GM18909 (cell line): Measurements from ENCODE around the gene ARMH4.
"Not testable (repeated sequence)": the region's sequence is repeated elsewhere in the genome, so short reads cannot be mapped to it uniquely, and the experiment has no call there.

Source experiments
- ATAC-seq: cut with Tn5 transposase; IDR thresholded peaks from one replicate; pipeline ENCODE4 v1.9.1; 2021; ENCODE audit warnings: mild to moderate bottlenecking; ENCODE audit not compliant: unreplicated experiment, poor library complexity

The ARMH4 gene

GRCh38 chr14:58146399-58146798 is 5.6 kb downstream of the ARMH4 start:
- ATAC-seq, result no peak

- no peak for ATAC-seq
Measured at GRCh38 chr14:58145936-58146335, 6.1 kb downstream of the ARMH4 start.

GRCh38 chr14:58143106-58143505 is 8.9 kb downstream of the ARMH4 start:
- ATAC-seq, result no peak

GRCh38 chr14:58141893-58142292 is 10.1 kb downstream of the ARMH4 start:
- no peak for ATAC-seq

- no peak for ATAC-seq
Measured at GRCh38 chr14:58138714-58139482, 13.1 kb downstream of the ARMH4 start.

- peak; percentile 61 for ATAC-seq
Measured at GRCh38 chr14:58138031-58138713, 13.8 kb downstream of the ARMH4 start.

GRCh38 chr14:58133739-58134138 is 18.3 kb downstream of the ARMH4 start:
- no peak for ATAC-seq

GRCh38 chr14:58131386-58131785 is 20.6 kb downstream of the ARMH4 start:
- no peak for ATAC-seq

GRCh38 chr14:58130116-58130782 is 21.8 kb downstream of the ARMH4 start:
- no peak for ATAC-seq

GRCh38 chr14:58129208-58129607 is 22.8 kb downstream of the ARMH4 start:
- no peak for ATAC-seq

- no peak for ATAC-seq
Measured at GRCh38 chr14:58128416-58128815, 23.6 kb downstream of the ARMH4 start.

GRCh38 chr14:58122546-58122945 is 29.5 kb downstream of the ARMH4 start:
- ATAC-seq, result not testable (repeated sequence)

GRCh38 chr14:58121530-58122186 is 30.4 kb downstream of the ARMH4 start:
- no peak for ATAC-seq

GRCh38 chr14:58119381-58119780 is 32.6 kb downstream of the ARMH4 start:
- no peak for ATAC-seq

- ATAC-seq, result no peak
Measured at GRCh38 chr14:58118097-58118815, 33.8 kb downstream of the ARMH4 start.

GRCh38 chr14:58109744-58110143 is 42.3 kb downstream of the ARMH4 start:
- ATAC-seq, result no peak

- no peak for ATAC-seq
Measured at GRCh38 chr14:58108717-58109116, 43.3 kb downstream of the ARMH4 start.

GRCh38 chr14:58107947-58108552 is 44.0 kb downstream of the ARMH4 start:
- ATAC-seq, result no peak

GRCh38 chr14:58107041-58107440 is 45.0 kb downstream of the ARMH4 start:
- ATAC-seq, result no peak

GRCh38 chr14:58106446-58106845 is 45.6 kb downstream of the ARMH4 start:
- no peak for ATAC-seq
